Hepatocyte (in vitro differentiated cells): ENCODE measurements around the gene CCDC85C. TPM values are rescaled to one million over a fixed set of nuclear protein-coding genes. Genes with fewer than 3 reads are reported as not detected.

Experiments
- DNase-seq: peaks from one replicate; pipeline ENCODE4 v3.0.0-alpha.2; 2016; ENCODE audit warnings: low spot score
- H2AFZ ChIP-seq: fragments of 200-600 bp; sonication (generic); 2 replicates; pipeline ENCODE4 v1.6.0; 2016; ENCODE audit warnings: antibody characterized with exemption, mild to moderate bottlenecking
- H3K27ac ChIP-seq: fragments of 200-600 bp; sonication (generic); 2 replicates; pipeline ENCODE4 v1.5.1; 2016; ENCODE audit warnings: mild to moderate bottlenecking
- H3K27me3 ChIP-seq: fragments of 200-600 bp; sonication (generic); 2 replicates; pipeline ENCODE4 v1.6.1; 2016
- H3K36me3 ChIP-seq: fragments of 200-600 bp; sonication (generic); replicated peaks from 2 replicates; pipeline ENCODE4 v1.5.1; 2016; ENCODE audit warnings: low read depth; ENCODE audit not compliant: insufficient read depth
- H3K4me1 ChIP-seq: fragments of 200-600 bp; sonication (generic); 2 replicates; pipeline ENCODE4 v1.5.1; 2016; ENCODE audit warnings: mild to moderate bottlenecking, moderate library complexity; ENCODE audit not compliant: insufficient read depth
- H3K4me2 ChIP-seq: fragments of 200-600 bp; sonication (generic); 2 replicates; pipeline ENCODE4 v1.6.0; 2016
- H3K4me3 ChIP-seq: fragments of 200-600 bp; sonication (generic); 2 replicates; pipeline ENCODE4 v1.5.1; 2016; ENCODE audit warnings: mild to moderate bottlenecking
- H3K79me2 ChIP-seq: fragments of 200-600 bp; sonication (generic); 2 replicates; pipeline ENCODE4 v1.6.0; 2017; ENCODE audit warnings: mild to moderate bottlenecking
- H3K9me2 ChIP-seq: fragments of 200-600 bp; sonication (generic); replicated peaks from 2 replicates; pipeline ENCODE4 v1.6.0; 2017; ENCODE audit warnings: mild to moderate bottlenecking; ENCODE audit not compliant: insufficient read depth
- H3K9me3 ChIP-seq: fragments of 200-600 bp; sonication (generic); 2 replicates; pipeline ENCODE4 v1.5.1; 2016; ENCODE audit warnings: low read depth, mild to moderate bottlenecking
- H4K20me1 ChIP-seq: fragments of 200-600 bp; sonication (generic); 2 replicates; pipeline ENCODE4 v1.6.0; 2016; ENCODE audit warnings: mild to moderate bottlenecking; ENCODE audit not compliant: insufficient read depth, poor library complexity, severe bottlenecking
- CTCF ChIP-seq: fragments of 200-600 bp; sonication (generic); IDR thresholded peaks from 2 replicates; pipeline ENCODE4 v1.5.1; 2016; ENCODE audit warnings: antibody characterized with exemption, mild to moderate bottlenecking; ENCODE audit not compliant: poor library complexity
- EZH2 ChIP-seq: fragments of 200-600 bp; sonication (generic); IDR thresholded peaks from 2 replicates; pipeline ENCODE4 v1.6.1; 2016; ENCODE audit warnings: antibody characterized with exemption, mild to moderate bottlenecking, borderline replicate concordance
- EZH2phosphoT487 ChIP-seq: fragments of 200-600 bp; sonication (generic); IDR thresholded peaks from one replicate; pipeline ENCODE4 v1.6.1; 2018; ENCODE audit warnings: antibody characterized with exemption, mild to moderate bottlenecking, low read depth, moderate library complexity; ENCODE audit not compliant: unreplicated experiment, severe bottlenecking
- WGBS: methylation state at CpG from one replicate; pipeline ENCODE4 v1.1.6; 2016; ENCODE audit warnings: low lambda C conversion rate; ENCODE audit errors: missing lambda C conversion rate; 5-methylcytosine and 5-hydroxymethylcytosine counted together
- polyA plus RNA-seq: library from polyadenylated mRNA; unstranded; fragments of >200 nt; fragmentation: Nextera tagmentation; extraction: Ambion mirVana; gene quantifications from 2 replicates; pipeline ENCODE4 v1.2.1, GENCODE V29; 2016
- total RNA-seq: library from RNA; depleted of rRNA; stranded (reverse); fragments of >200 nt; gene quantifications from 2 replicates; pipeline ENCODE4 v1.2.3, GENCODE V29; 2014

CCDC85C gene
- total and polyA plus RNA-seq, 2 experiments from 2014 or later, result 37.8 to 47.2 TPM

- Histone ChIP-seq H3K36me3 (no peaks in the 10 kb centered on the region), H3K27ac (no peak overlapping the region), H3K4me3 (no peak overlapping the region), H3K79me2 (no peaks in the 10 kb centered on the region), H2AFZ (no peak overlapping the region), H3K4me2 (no peak overlapping the region), H3K27me3 (no peaks in the 10 kb centered on the region), H4K20me1 (no peaks in the 10 kb centered on the region), H3K9me2 (no peaks in the 10 kb centered on the region), H3K4me1 (no peaks in the 10 kb centered on the region), H3K9me3 (no peaks in the 10 kb centered on the region)
- 89% methylated on average over 7 of the region's 7 CpGs for WGBS
- TF ChIP-seq EZH2phosphoT487 (no peak), CTCF (no peak), EZH2 (no peak)
- DNase-seq, result no peak
These were observed 33.6 kb upstream of the CCDC85C start for GRCh38 chr14:99637624-99638023.

GRCh38 chr14:99636487-99636886, 32.5 kb upstream of the CCDC85C start:
- H3K36me3 ChIP-seq, result no peaks in the 10 kb centered on the region
- no peaks in the 10 kb centered on the region for H3K27me3 ChIP-seq
- no peak overlapping the region for H2AFZ ChIP-seq
- WGBS, result 86% methylated on average over 5 of the region's 5 CpGs
- TF ChIP-seq EZH2 (no peak), CTCF (no peak)
- DNase-seq, result no peak
- H3K4me3 ChIP-seq, result no peak overlapping the region
- no peak overlapping the region for H3K27ac ChIP-seq
- H3K4me1 ChIP-seq, result no peaks in the 10 kb centered on the region
- no peaks in the 10 kb centered on the region for H3K9me3 ChIP-seq
- no peak overlapping the region for H3K4me2 ChIP-seq
- H4K20me1 ChIP-seq, result no peaks in the 10 kb centered on the region
- no peaks in the 10 kb centered on the region for H3K9me2 ChIP-seq
- H3K79me2 ChIP-seq, result no peaks in the 10 kb centered on the region

GRCh38 chr14:99635116-99635515, 31.1 kb upstream of the CCDC85C start:
- H4K20me1 ChIP-seq, result no peaks in the 10 kb centered on the region
- TF ChIP-seq CTCF (no peak), EZH2phosphoT487 (no peak), EZH2 (no peak)

DNA sequence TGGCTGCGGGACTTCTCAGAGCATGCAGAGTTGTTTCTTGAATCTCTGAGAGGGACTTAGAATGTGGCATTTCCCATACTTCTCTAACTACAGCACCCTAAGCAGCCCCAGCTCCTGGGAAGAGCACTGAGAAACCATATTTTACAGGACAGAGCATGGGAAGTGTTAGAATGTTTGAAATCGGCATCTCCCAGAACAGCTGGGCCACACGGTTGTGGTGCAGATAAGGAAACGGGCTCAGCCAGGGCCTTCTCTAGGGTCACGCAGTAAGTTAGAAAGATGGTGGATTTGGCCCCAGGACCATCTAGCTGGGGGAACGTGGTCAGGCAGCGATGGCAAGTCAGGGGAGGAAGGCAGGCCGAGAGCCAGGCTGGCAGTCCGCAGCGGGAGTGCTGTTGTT, 30.4 kb upstream of the CCDC85C start:
- H3K27ac ChIP-seq, result no peak overlapping the region
- no peaks in the 10 kb centered on the region for H3K36me3 ChIP-seq
- H3K9me3 ChIP-seq, result no peaks in the 10 kb centered on the region
- no peaks in the 10 kb centered on the region for H3K27me3 ChIP-seq
- H3K9me2 ChIP-seq, result no peaks in the 10 kb centered on the region
- no peak overlapping the region for H2AFZ ChIP-seq
- H3K79me2 ChIP-seq, result no peaks in the 10 kb centered on the region
- H3K4me3 ChIP-seq, result no peak overlapping the region
- no peaks in the 10 kb centered on the region for H3K4me1 ChIP-seq
- no peak for TF ChIP-seq EZH2phosphoT487
- no peak for TF ChIP-seq CTCF
- no peak for TF ChIP-seq EZH2
- H3K4me2 ChIP-seq, result no peak overlapping the region
- WGBS, result 70% methylated on average over 10 of the region's 10 CpGs
- no peak for DNase-seq
- no peaks in the 10 kb centered on the region for H4K20me1 ChIP-seq

More at GRCh38 chr14:99635116-99635515, 31.1 kb upstream of the CCDC85C start:
- no peak for DNase-seq
- Histone ChIP-seq H3K27ac (no peak overlapping the region), H3K4me3 (no peak overlapping the region), H3K9me3 (no peaks in the 10 kb centered on the region), H3K79me2 (no peaks in the 10 kb centered on the region), H2AFZ (no peak overlapping the region), H3K36me3 (no peaks in the 10 kb centered on the region), H3K4me1 (no peaks in the 10 kb centered on the region), H3K27me3 (no peaks in the 10 kb centered on the region), H3K9me2 (no peaks in the 10 kb centered on the region), H3K4me2 (no peak overlapping the region)
- 87% methylated on average over 7 of the region's 8 CpGs for WGBS
